ENCODE results near the gene OR13G1. TPM values are rescaled to one million over a fixed set of nuclear protein-coding genes. Genes with fewer than 3 reads are reported as not detected.
"Not testable (repeated sequence)": the region's sequence is repeated elsewhere in the genome, so short reads cannot be mapped to it uniquely, and the experiment has no call there.

The OR13G1 gene, protein sequence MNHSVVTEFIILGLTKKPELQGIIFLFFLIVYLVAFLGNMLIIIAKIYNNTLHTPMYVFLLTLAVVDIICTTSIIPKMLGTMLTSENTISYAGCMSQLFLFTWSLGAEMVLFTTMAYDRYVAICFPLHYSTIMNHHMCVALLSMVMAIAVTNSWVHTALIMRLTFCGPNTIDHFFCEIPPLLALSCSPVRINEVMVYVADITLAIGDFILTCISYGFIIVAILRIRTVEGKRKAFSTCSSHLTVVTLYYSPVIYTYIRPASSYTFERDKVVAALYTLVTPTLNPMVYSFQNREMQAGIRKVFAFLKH
- total RNA-seq (under 1 TPM in 1 of 2 donors, not detected in 1; 0.19 TPM), polyA plus RNA-seq (ENCODE audit: insufficient read depth, low read depth, low replicate concordance) (not detected)
- long read RNA-seq, donor 1, result 0 reads
- long read RNA-seq, donor 2, result 0 reads

GRCh38 chr1:247679639-247680038 is at the start of gene OR13G1:
OR13G1 (minus strand) TSS chr1:247679739; CDS start chr1:247673041, 6,698 bp downstream.
- WGBS, 2 donors, result 80 to 100% methylated on average over 1 of the region's 1 CpG
- Histone ChIP-seq H3K27me3 (no peaks in the 10 kb centered on the region), H3K36me3 (ENCODE audit: low read depth, missing control alignments) (no peaks in the 10 kb centered on the region), H3K4me3 (no peak within 1 kb of the TSS), H3K27ac (no peak within 1 kb of the TSS), H3K4me1 (no peaks in the 10 kb centered on the region), H3K9me3 (no peaks in the 10 kb centered on the region)
- intact Hi-C loops (cut with DNase I; ENCODE audit: low total_unique reads), result no loop called here
- no peak for DNase-seq
- TF ChIP-seq, protein P1, sequence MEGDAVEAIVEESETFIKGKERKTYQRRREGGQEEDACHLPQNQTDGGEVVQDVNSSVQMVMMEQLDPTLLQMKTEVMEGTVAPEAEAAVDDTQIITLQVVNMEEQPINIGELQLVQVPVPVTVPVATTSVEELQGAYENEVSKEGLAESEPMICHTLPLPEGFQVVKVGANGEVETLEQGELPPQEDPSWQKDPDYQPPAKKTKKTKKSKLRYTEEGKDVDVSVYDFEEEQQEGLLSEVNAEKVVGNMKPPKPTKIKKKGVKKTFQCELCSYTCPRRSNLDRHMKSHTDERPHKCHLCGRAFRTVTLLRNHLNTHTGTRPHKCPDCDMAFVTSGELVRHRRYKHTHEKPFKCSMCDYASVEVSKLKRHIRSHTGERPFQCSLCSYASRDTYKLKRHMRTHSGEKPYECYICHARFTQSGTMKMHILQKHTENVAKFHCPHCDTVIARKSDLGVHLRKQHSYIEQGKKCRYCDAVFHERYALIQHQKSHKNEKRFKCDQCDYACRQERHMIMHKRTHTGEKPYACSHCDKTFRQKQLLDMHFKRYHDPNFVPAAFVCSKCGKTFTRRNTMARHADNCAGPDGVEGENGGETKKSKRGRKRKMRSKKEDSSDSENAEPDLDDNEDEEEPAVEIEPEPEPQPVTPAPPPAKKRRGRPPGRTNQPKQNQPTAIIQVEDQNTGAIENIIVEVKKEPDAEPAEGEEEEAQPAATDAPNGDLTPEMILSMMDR (IDR thresholded peaks at IDR 0.05), result no peak
- TF ChIP-seq POLR2A (IDR thresholded peaks at IDR 0.05), result no peak

DNA sequence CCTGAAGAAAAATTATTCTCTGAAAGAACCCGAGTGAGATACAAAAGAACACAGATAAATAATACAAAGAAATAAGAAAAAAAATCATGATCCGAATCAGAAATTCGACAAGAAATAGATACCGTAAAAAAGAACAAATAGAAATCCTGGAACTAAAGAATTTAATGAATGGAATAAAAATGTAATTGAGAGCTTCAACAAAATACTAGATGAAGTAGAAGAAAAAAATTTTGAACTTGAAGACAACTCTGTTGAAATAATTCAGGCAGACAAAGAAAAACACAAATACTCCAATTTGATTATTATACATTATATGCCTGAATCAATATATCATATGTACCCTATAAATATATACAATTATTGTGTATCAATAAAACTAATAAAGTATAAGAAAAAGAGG is 41.7 kb upstream of the OR13G1 start:
- TF ChIP-seq, protein P1 (IDR thresholded peaks at IDR 0.05), result no peak
- no peak for TF ChIP-seq POLR2A (IDR thresholded peaks at IDR 0.05)
- no peaks in the 10 kb centered on the region for H3K27me3 ChIP-seq
- H3K27ac ChIP-seq, result no peak overlapping the region
- 94% methylated on average over 4 of the region's 4 CpGs for WGBS, 2 donors
- H3K9me3 ChIP-seq, result no peaks in the 10 kb centered on the region
- intact Hi-C loops (cut with DNase I; ENCODE audit: low total_unique reads), result no loop called here
- H3K4me3 ChIP-seq, result no peak overlapping the region
- DNase-seq, result no peak
- no peaks in the 10 kb centered on the region for H3K4me1 ChIP-seq
- no peaks in the 10 kb centered on the region for H3K36me3 ChIP-seq (ENCODE audit: low read depth, missing control alignments)

GRCh38 chr1:247716546-247716945 is 37.0 kb upstream of the OR13G1 start, which contains the start of gene OR6F1:
OR6F1 (minus strand) TSS chr1:247716646; CDS start chr1:247712755, 3,891 bp downstream.
- Histone ChIP-seq H3K4me3 (no peak within 1 kb of the TSS), H3K36me3 (ENCODE audit: low read depth, missing control alignments) (no peaks in the 10 kb centered on the region), H3K27ac (no peak within 1 kb of the TSS), H3K4me1 (no peaks in the 10 kb centered on the region), H3K9me3 (no peaks in the 10 kb centered on the region), H3K27me3 (no peaks in the 10 kb centered on the region)
- intact Hi-C loops (cut with DNase I; ENCODE audit: low total_unique reads), result no loop called here
- WGBS, 2 donors, result 94 to 96% methylated on average over 3 of the region's 3 CpGs
- DNase-seq, result no peak
- TF ChIP-seq, protein P1 (IDR thresholded peaks at IDR 0.05), result no peak
- no peak for TF ChIP-seq POLR2A (IDR thresholded peaks at IDR 0.05)

DNA sequence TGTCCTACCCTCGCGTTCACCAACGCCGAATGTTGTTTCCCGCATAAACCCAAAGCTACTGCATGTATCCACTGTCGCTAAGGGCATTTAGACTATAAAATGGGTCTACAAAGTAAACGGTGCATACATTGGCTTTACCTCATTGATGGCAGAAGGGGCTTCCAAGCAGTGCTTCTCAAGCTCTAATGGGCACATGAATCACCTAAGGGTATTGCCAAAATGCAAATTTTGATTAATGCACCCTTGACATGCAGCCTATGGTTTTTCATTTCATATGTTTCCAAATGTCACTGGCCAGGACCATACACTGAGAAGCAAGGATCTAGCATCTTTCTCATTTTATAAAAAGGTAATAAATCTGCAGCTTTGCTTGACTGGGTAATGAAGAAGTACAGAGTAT is 34.2 kb upstream of the OR13G1 start:
- Histone ChIP-seq H3K36me3 (ENCODE audit: low read depth, missing control alignments) (no peaks in the 10 kb centered on the region), H3K27me3 (no peaks in the 10 kb centered on the region), H3K4me3 (no peak overlapping the region), H3K27ac (no peak overlapping the region), H3K4me1 (no peaks in the 10 kb centered on the region), H3K9me3 (no peaks in the 10 kb centered on the region)
- intact Hi-C loops (cut with DNase I; ENCODE audit: low total_unique reads), result no loop called here
- TF ChIP-seq, protein P1 (IDR thresholded peaks at IDR 0.05), result no peak
- TF ChIP-seq POLR2A (IDR thresholded peaks at IDR 0.05), result no peak
- DNase-seq, result no peak
- 91 to 95% methylated on average over 7 of the region's 7 CpGs for WGBS, 2 donors

DNA sequence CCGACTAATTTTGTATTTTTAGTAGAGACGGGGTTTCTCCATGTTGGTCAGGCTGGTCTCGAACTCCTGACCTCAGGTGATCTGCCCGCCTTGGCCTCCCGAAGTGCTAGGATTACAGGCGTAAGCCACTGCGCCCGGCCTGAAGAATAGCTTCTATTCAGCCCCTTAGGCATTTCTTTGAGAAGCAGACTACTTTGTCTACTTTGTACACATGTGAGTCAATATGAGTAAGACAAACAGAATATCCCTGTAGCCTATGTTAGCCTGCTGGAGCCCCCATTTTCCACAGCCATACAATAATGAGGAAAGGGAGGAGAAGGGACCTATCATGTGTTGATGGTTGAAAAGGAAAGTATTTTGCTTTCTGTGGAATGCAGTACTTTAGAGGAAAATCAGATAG is 31.1 kb upstream of the OR13G1 start:
- 95 to 99% methylated on average over 8 of the region's 8 CpGs for WGBS, 2 donors
- H3K4me1 ChIP-seq; H3K36me3 ChIP-seq (ENCODE audit: low read depth, missing control alignments); H3K27ac ChIP-seq; H3K9me3 ChIP-seq; H3K27me3 ChIP-seq; intact Hi-C loops (cut with DNase I; ENCODE audit: low total_unique reads); H3K4me3 ChIP-seq; DNase-seq: not testable (repeated sequence)
